ENCODE data around the gene SPON1.

The SPON1 gene

GRCh38 chr11:13952221-13952620, 10.3 kb upstream of the SPON1 start:
- no peaks in the 10 kb centered on the region for H4K20me1 ChIP-seq (ENCODE audit: insufficient read depth, low read length, poor library complexity, severe bottlenecking)
- H3K9me3 ChIP-seq (ENCODE audit: insufficient read depth, low read depth, low read length): no peaks in the 10 kb centered on the region
- no peak overlapping the region for H3K4me3 ChIP-seq (ENCODE audit: low read length, poor library complexity, severe bottlenecking)
- no peaks in the 10 kb centered on the region for H3K36me3 ChIP-seq (ENCODE audit: insufficient read depth, low read length)
- no peaks in the 10 kb centered on the region for H3K4me1 ChIP-seq (ENCODE audit: insufficient read depth, low read length, poor library complexity, severe bottlenecking)
- no peaks in the 10 kb centered on the region for H3K79me2 ChIP-seq (ENCODE audit: insufficient read depth, low read length)
- no peak overlapping the region for H2AFZ ChIP-seq (ENCODE audit: low read length)
- H3F3A ChIP-seq (ENCODE audit: low read depth): no peaks in the 10 kb centered on the region
- no peak for TF ChIP-seq CTCF (conservative IDR thresholded peaks at IDR 0.05; ENCODE audit: low read length)
- TF ChIP-seq EZH2phosphoT487 (IDR thresholded peaks at IDR 0.05; ENCODE audit: borderline replicate concordance): no peak
- no peak overlapping the region for H3K9ac ChIP-seq (ENCODE audit: low read depth, low read length, poor library complexity, severe bottlenecking)
- no peaks in the 10 kb centered on the region for H3K9me2 ChIP-seq (replicated peaks; ENCODE audit: low read depth, low read length)
- no peak overlapping the region for H3K4me2 ChIP-seq (ENCODE audit: low read depth, low read length, poor library complexity, severe bottlenecking)
- no peaks in the 10 kb centered on the region for H3K27me3 ChIP-seq (ENCODE audit: insufficient read depth, low read length, poor library complexity, severe bottlenecking)

GRCh38 chr11:13952668-13953067, 9.9 kb upstream of the SPON1 start:
- Histone ChIP-seq H3K27me3 (ENCODE audit: insufficient read depth, low read length, poor library complexity, severe bottlenecking) (no peaks in the 10 kb centered on the region), H3K4me2 (ENCODE audit: low read depth, low read length, poor library complexity, severe bottlenecking) (no peak overlapping the region), H2AFZ (ENCODE audit: low read length) (no peak overlapping the region), H3K9me2 (replicated peaks; ENCODE audit: low read depth, low read length) (no peaks in the 10 kb centered on the region), H3K4me1 (ENCODE audit: insufficient read depth, low read length, poor library complexity, severe bottlenecking) (no peaks in the 10 kb centered on the region), H3F3A (ENCODE audit: low read depth) (no peaks in the 10 kb centered on the region), H3K79me2 (ENCODE audit: insufficient read depth, low read length) (no peaks in the 10 kb centered on the region), H3K9ac (ENCODE audit: low read depth, low read length, poor library complexity, severe bottlenecking) (no peak overlapping the region), H4K20me1 (ENCODE audit: insufficient read depth, low read length, poor library complexity, severe bottlenecking) (no peaks in the 10 kb centered on the region), H3K9me3 (ENCODE audit: insufficient read depth, low read depth, low read length) (no peaks in the 10 kb centered on the region), H3K36me3 (ENCODE audit: insufficient read depth, low read length) (no peaks in the 10 kb centered on the region), H3K4me3 (ENCODE audit: low read length, poor library complexity, severe bottlenecking) (no peak overlapping the region)
- TF ChIP-seq EZH2phosphoT487 (IDR thresholded peaks at IDR 0.05; ENCODE audit: borderline replicate concordance) (no peak), CTCF (conservative IDR thresholded peaks at IDR 0.05; ENCODE audit: low read length) (no peak)

GRCh38 chr11:13954591-13954990, 7.9 kb upstream of the SPON1 start:
- no peak overlapping the region for H2AFZ ChIP-seq (ENCODE audit: low read length)
- H3K4me1 ChIP-seq (ENCODE audit: insufficient read depth, low read length, poor library complexity, severe bottlenecking): no peaks in the 10 kb centered on the region
- peaks cover 8% of the 10 kb centered on the region for H3K27me3 ChIP-seq (ENCODE audit: insufficient read depth, low read length, poor library complexity, severe bottlenecking)
- H4K20me1 ChIP-seq (ENCODE audit: insufficient read depth, low read length, poor library complexity, severe bottlenecking): no peaks in the 10 kb centered on the region
- H3K9me3 ChIP-seq (ENCODE audit: insufficient read depth, low read depth, low read length): no peaks in the 10 kb centered on the region
- no peaks in the 10 kb centered on the region for H3K79me2 ChIP-seq (ENCODE audit: insufficient read depth, low read length)
- H3F3A ChIP-seq (ENCODE audit: low read depth): no peaks in the 10 kb centered on the region
- no peaks in the 10 kb centered on the region for H3K36me3 ChIP-seq (ENCODE audit: insufficient read depth, low read length)
- H3K4me2 ChIP-seq (ENCODE audit: low read depth, low read length, poor library complexity, severe bottlenecking): no peak overlapping the region
- TF ChIP-seq CTCF (conservative IDR thresholded peaks at IDR 0.05; ENCODE audit: low read length) (no peak), EZH2phosphoT487 (IDR thresholded peaks at IDR 0.05; ENCODE audit: borderline replicate concordance) (no peak)
- H3K4me3 ChIP-seq (ENCODE audit: low read length, poor library complexity, severe bottlenecking): no peak overlapping the region
- no peaks in the 10 kb centered on the region for H3K9me2 ChIP-seq (replicated peaks; ENCODE audit: low read depth, low read length)
- no peak overlapping the region for H3K9ac ChIP-seq (ENCODE audit: low read depth, low read length, poor library complexity, severe bottlenecking)

All from Loucy (cell line).